HG03159 (cell line): ENCODE results near the gene ACOXL.
A peak's percentile ranks its signal among the peaks of the same experiment; 100 is the strongest.

Experiments
- ATAC-seq: cut with Tn5 transposase; IDR thresholded peaks from one replicate; pipeline ENCODE4 v1.9.1; 2021; ENCODE audit warnings: mild to moderate bottlenecking, moderate library complexity; ENCODE audit not compliant: unreplicated experiment

The ACOXL gene

GRCh38 chr2:110718382-110718781, 14.0 kb upstream of the ACOXL start:
- ATAC-seq, result no peak

GRCh38 chr2:110718990-110719389, 13.4 kb upstream of the ACOXL start:
- ATAC-seq, result no peak

- no peak for ATAC-seq
These were observed 11.8 kb upstream of the ACOXL start for GRCh38 chr2:110720547-110720946.

GRCh38 chr2:110724820-110725219, 7.6 kb upstream of the ACOXL start:
- no peak for ATAC-seq

- ATAC-seq, result no peak
These were observed 7.0 kb upstream of the ACOXL start for GRCh38 chr2:110725370-110725769.

- ATAC-seq, result no peak
These were observed 6.5 kb upstream of the ACOXL start for GRCh38 chr2:110725859-110726258.

GRCh38 chr2:110726285-110726684, 6.1 kb upstream of the ACOXL start:
- no peak for ATAC-seq

GRCh38 chr2:110727923-110728322, 4.5 kb upstream of the ACOXL start:
- no peak for ATAC-seq

- no peak for ATAC-seq
These were observed 3.3 kb upstream of the ACOXL start for GRCh38 chr2:110729106-110729505.

- ATAC-seq, result no peak
These were observed 1.3 kb upstream of the ACOXL start for GRCh38 chr2:110731064-110731463.

- ATAC-seq, result no peak
These were observed 3.0 kb downstream of the ACOXL start for GRCh38 chr2:110735366-110735765.

- ATAC-seq, result no peak
These were observed 5.4 kb downstream of the ACOXL start for GRCh38 chr2:110737783-110738182.

- ATAC-seq, result no peak
These were observed 8.5 kb downstream of the ACOXL start for GRCh38 chr2:110740747-110741349.

- no peak for ATAC-seq
These were observed 9.2 kb downstream of the ACOXL start for GRCh38 chr2:110741491-110741980.

GRCh38 chr2:110742412-110742811, 10.0 kb downstream of the ACOXL start:
- ATAC-seq, result no peak

GRCh38 chr2:110743600-110743999, 11.2 kb downstream of the ACOXL start:
- no peak for ATAC-seq

- no peak for ATAC-seq
These were observed 12.1 kb downstream of the ACOXL start for GRCh38 chr2:110744429-110744828.

- no peak for ATAC-seq
These were observed 12.7 kb downstream of the ACOXL start for GRCh38 chr2:110745048-110745447.

GRCh38 chr2:110746586-110747521, 14.5 kb downstream of the ACOXL start:
- ATAC-seq, result no peak

- no peak for ATAC-seq
These were observed 15.4 kb downstream of the ACOXL start for GRCh38 chr2:110747522-110748488.

- ATAC-seq, result peak; percentile 98
These were observed 16.1 kb downstream of the ACOXL start for GRCh38 chr2:110748489-110748867.
